ENCODE results near the gene CNOT8.

DNA sequence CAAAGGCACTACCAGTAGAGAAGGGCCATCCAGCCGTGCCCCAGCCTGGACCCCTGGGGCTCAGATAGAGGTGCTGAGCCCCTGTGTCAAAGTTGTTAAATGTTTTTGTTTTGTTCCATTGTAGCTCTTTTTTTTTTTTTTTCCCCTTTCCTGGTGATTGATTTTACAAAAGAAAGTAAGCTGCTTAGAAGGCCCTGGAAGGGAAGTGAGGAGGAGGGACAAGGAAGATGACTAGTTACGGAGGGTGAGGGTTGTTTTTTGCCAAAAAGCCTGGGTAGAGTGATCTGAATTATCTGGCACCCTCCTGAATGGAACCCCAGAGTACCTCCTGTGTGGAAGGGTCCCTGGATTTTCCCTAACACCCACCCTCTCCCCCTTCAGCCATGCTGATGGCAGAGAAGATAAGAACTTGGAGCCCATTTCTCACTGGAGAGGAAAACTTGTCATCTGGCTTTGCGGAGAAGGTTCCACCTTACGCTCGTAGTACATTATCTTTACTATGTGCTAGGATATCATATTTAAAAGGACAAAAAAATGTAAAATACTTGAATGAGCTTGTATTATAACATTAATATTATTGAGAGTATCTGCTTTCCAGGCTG is 41.4 kb upstream of the CNOT8 start:
- no peak for TF ChIP-seq CTCF (IDR thresholded peaks at IDR 0.05)
- no peak for TF ChIP-seq POLR2AphosphoS5 (IDR thresholded peaks at IDR 0.05; ENCODE audit: insufficient read depth in 1 of 2, low read depth in 1 of 2)
- no peak for TF ChIP-seq POLR2A (IDR thresholded peaks at IDR 0.05)
